AML-193 (cell line): ENCODE results near the gene SCARB1.
"Not testable (repeated sequence)": the region's sequence is repeated elsewhere in the genome, so short reads cannot be mapped to it uniquely, and the experiment has no call there.

Experiments
- DNase-seq, 2 experiments: peaks; one replicate each; lab custom pipeline; 2025; lab: John Stamatoyannopoulos, UW

Gene SCARB1

GRCh38 chr12:124863416-124864325 is at the start of gene SCARB1:
SCARB1 (minus strand) TSS chr12:124863864; CDS start chr12:124863720, 144 bp downstream.
- peak; percentile 62 to 67 for DNase-seq

DNA sequence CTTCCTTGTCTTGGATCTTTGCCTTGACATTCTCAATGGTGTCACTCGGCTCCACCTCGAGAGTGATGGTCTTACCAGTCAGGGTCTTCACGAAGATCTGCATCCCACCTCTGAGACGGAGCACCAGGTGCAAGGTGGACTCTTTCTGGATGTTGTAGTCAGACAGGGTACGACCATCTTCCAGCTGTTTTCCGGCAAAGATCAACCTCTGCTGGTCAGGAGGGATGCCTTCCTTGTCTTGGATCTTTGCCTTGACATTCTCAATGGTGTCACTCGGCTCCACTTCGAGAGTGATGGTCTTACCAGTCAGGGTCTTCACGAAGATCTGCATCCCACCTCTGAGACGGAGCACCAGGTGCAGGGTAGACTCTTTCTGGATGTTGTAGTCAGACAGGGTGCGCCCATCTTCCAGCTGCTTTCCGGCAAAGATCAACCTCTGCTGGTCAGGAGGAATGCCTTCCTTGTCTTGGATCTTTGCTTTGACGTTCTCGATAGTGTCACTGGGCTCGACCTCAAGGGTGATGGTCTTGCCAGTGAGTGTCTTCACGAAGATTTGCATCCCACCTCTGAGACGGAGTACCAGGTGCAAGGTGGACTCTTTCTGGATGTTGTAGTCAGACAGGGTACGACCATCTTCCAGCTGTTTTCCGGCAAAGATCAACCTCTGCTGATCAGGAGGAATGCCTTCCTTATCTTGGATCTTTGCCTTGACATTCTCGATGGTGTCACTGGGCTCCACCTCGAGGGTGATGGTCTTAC is 49.0 kb upstream of the SCARB1 start:
- DNase-seq = not testable (repeated sequence)

GRCh38 chr12:124911521-124911920 is 47.9 kb upstream of the SCARB1 start:
- not testable (repeated sequence) for DNase-seq

DNA sequence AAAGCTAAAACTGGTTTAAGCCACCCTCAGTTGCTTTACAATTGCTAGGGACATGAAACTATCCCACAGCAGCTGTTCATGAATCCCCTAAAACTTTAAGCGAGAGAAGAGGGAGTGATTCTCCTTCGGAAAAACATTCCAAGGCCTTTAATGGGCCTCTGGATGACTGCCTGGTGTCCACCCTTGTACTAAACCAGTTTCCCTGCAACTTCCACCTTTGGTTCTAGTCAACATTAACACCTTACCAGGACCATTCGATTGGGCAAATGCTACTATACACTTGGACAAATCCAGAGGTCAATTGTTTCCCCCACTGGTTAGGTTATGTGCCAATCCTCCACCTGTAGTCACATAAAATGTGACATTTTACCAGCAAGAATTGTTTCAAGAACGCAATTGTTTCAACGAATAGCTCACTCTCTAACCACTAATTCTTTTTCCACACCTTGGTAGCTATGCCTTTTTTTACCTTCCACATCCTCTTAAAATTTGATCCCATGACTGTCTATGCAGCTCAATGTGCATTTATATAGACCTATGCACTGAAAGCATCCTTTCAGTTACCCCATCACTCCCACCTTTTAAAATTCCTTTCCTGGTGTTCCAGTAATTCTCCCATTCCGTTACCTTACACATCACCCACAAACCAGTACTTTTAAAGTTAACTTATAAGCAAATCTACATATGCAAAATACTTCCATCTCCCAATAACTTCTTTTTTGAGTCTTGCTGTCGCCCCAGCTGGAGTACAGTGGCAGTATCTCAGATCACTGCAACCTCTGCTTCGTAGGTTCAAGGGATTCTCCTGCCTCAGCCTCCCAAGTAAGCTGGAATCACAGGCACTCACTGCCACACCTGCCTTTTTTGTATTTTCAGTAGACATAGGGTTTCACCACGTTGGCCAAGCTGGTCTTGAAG is 47.2 kb upstream of the SCARB1 start:
- DNase-seq = no peak

- DNase-seq = no peak
Measured at GRCh38 chr12:124909831-124910560, 46.3 kb upstream of the SCARB1 start.

DNA sequence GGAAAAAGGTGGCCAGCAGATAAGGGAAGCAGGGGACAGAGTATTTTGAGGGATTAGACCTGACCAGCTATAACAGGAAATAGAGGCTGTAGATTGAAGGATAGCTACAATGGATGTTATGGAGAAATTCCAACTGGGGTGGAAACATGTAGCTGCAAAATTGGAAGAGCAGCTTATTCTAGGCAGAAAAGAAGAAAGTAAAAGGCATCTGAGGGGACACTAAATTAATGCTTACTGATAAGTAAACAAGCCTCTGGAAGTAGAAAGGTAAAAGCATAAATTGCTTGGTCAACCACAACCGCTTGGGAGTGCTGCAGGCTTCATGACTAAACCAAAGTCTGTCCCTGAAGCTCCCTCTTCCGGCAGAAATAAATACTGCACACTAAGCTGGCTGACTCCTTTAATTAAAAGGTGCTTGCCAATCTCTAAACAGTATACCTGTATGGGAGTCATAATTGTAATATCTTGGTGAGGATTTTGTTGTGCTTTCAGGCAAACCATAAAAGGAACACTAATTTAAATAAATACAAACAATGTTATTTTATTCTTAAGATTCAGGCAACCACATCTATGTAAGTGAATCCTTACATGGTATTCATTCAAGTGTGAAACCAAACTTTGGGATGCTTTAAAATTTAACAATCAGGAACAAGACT is 43.1 kb upstream of the SCARB1 start:
- no peak for DNase-seq

DNA sequence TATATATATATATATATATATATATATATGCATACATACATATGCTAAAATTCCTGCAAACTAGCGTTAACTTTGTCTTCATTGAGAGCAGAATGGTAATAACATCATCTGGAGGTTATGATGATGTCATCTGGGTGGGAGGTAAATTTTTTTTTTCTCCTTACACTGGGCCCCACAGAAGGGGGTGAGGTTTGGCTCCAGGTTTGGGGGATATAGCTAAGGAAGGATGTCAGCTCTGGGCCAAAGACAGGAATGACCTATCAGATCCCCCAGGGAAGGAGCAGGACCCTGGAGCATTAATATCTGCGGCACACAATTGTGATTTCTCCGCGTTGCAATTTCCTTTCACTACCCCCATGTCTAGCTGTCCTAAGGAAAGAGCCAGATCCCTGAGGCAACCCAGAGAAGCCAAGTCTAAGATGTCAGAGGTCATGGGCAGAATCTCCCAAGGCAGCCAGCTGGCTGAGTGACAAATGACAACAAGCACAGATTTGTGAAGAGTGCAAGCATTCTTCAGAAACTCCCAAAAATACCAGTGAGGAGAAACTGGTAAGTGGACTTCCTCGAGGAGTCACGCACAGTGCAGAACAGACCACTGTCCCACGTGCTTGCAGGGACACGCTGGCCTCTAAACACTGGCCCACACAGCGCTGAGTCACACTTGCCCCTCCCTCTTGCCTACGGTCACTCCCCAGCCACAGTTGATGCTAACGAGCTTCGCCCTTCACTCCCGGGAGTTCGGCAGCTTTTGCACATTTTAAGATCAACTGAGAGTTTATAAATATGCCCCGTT is 40.8 kb upstream of the SCARB1 start:
- no peak for DNase-seq

- no peak for DNase-seq
Measured at GRCh38 chr12:124902916-124903315, 39.3 kb upstream of the SCARB1 start.

GRCh38 chr12:124901003-124901402 is 37.3 kb upstream of the SCARB1 start:
- DNase-seq = no peak

DNA sequence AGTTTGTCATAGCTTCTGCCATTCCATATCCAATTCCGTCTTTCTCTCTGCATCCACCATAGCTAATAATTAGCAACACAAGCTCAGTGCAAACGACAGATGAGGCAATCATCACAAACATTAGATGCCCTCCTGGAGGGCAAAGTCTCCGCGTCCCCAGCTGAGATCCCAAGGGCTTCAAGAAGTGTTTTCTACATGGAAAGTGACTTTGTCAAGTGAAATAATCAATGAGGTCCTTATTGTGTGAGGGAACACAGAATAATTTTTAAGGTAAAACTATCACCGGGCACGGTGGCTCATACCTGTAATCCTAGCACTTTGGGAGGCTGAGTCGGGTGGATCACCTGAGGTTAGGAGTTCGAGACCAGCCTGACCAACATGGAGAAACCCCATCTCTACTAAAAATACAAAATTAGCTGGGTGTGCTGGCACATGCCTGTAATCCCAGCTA is 36.7 kb upstream of the SCARB1 start:
- DNase-seq = not testable (repeated sequence)

GRCh38 chr12:124898923-124899294 is 35.2 kb upstream of the SCARB1 start:
- DNase-seq = no peak

GRCh38 chr12:124898200-124898922 is 34.7 kb upstream of the SCARB1 start:
- DNase-seq = peak; percentile 75 to 78

- no peak for DNase-seq
Measured at GRCh38 chr12:124896461-124896860, 32.8 kb upstream of the SCARB1 start.

DNA sequence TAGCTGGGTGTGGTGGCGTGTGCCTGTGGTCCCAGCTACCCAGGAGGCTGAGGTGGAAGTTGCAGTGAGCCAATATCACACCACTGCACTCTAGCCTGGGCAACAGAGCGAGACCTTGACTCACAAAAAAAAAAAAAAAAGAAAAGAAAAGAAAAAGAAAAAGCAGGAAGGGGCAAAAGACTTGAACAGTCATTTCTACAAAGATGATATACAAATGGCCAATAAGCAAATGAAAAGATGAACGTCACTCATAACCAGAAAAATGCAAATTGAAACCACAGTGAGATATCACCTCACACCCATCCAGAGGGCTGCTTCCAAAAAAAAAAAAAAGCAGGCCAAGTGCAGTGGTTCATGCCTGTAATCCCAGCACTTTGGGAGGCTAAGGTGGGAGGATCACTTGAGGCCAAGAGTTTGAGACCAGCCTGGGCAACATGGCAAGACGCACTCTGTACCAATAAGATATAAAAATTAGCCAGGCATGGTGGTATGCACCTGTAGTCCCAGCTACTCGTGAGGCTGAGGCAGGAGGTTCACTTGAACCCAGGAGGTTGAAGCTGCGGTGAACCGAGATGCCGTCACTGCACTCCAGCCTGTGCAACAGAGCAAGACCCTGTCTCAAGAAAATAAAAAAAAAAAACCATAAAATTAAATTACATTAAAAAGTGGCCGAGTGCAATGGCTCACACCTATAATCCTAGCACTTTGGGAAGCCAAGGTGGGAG is 30.3 kb upstream of the SCARB1 start:
- DNase-seq = no peak

- no peak for DNase-seq
Measured at GRCh38 chr12:124888260-124888659, 24.6 kb upstream of the SCARB1 start.

GRCh38 chr12:124887766-124888165 is 24.1 kb upstream of the SCARB1 start:
- DNase-seq = not testable (repeated sequence)

GRCh38 chr12:124884587-124885438 is 21.1 kb upstream of the SCARB1 start:
- no peak for DNase-seq
